HG02884 (cell line): ENCODE measurements around the gene PDE7B.
"Not testable (repeated sequence)": the region's sequence is repeated elsewhere in the genome, so short reads cannot be mapped to it uniquely, and the experiment has no call there.

ENCODE experiments used
- ATAC-seq: cut with Tn5 transposase; IDR thresholded peaks from one replicate; pipeline ENCODE4 v1.9.1; 2021; ENCODE audit warnings: mild to moderate bottlenecking, moderate library complexity; ENCODE audit not compliant: unreplicated experiment

The PDE7B gene

GRCh38 chr6:136094812-136095211, 243.3 kb downstream of the PDE7B start:
- ATAC-seq = no peak

- ATAC-seq = no peak
These were observed 244.5 kb downstream of the PDE7B start for GRCh38 chr6:136095986-136096385.

- no peak for ATAC-seq
These were observed 251.6 kb downstream of the PDE7B start for GRCh38 chr6:136102991-136103688.

- no peak for ATAC-seq
These were observed 252.3 kb downstream of the PDE7B start for GRCh38 chr6:136103763-136104311.

- ATAC-seq = no peak
These were observed 253.1 kb downstream of the PDE7B start for GRCh38 chr6:136104556-136104955.

- not testable (repeated sequence) for ATAC-seq
These were observed 254.3 kb downstream of the PDE7B start for GRCh38 chr6:136105797-136106196.

- no peak for ATAC-seq
These were observed 257.0 kb downstream of the PDE7B start for GRCh38 chr6:136108361-136108945.

- ATAC-seq = no peak
These were observed 260.3 kb downstream of the PDE7B start for GRCh38 chr6:136111831-136112230.

GRCh38 chr6:136112262-136112661, 260.8 kb downstream of the PDE7B start:
- no peak for ATAC-seq

- ATAC-seq = no peak
These were observed 262.3 kb downstream of the PDE7B start for GRCh38 chr6:136113736-136114173.

- no peak for ATAC-seq
These were observed 263.2 kb downstream of the PDE7B start for GRCh38 chr6:136114661-136115060.

- ATAC-seq = no peak
These were observed 264.4 kb downstream of the PDE7B start for GRCh38 chr6:136115941-136116340.

- ATAC-seq = no peak
These were observed 265.6 kb downstream of the PDE7B start for GRCh38 chr6:136117081-136117480.

- ATAC-seq = no peak
These were observed 267.3 kb downstream of the PDE7B start for GRCh38 chr6:136118787-136119186.

GRCh38 chr6:136123468-136123867, 272.0 kb downstream of the PDE7B start:
- ATAC-seq = no peak

- no peak for ATAC-seq
These were observed 274.1 kb downstream of the PDE7B start for GRCh38 chr6:136125585-136125984.

- no peak for ATAC-seq
These were observed 276.4 kb downstream of the PDE7B start for GRCh38 chr6:136127873-136128272.

GRCh38 chr6:136129365-136129764, 277.9 kb downstream of the PDE7B start:
- ATAC-seq = no peak

- ATAC-seq = no peak
These were observed 282.8 kb downstream of the PDE7B start for GRCh38 chr6:136134268-136134667.

GRCh38 chr6:136134751-136135150, 283.2 kb downstream of the PDE7B start:
- no peak for ATAC-seq

- ATAC-seq = no peak
These were observed 284.8 kb downstream of the PDE7B start for GRCh38 chr6:136136274-136136673.

GRCh38 chr6:136137008-136137692, 285.6 kb downstream of the PDE7B start:
- no peak for ATAC-seq
